Common myeloid progenitor, CD34-positive (primary cell): ENCODE results near the gene EPHB3.
A peak's percentile ranks its signal among the peaks of the same experiment; 100 is the strongest.

Experiments used
- CTCF ChIA-PET: fragments of 350-600 bp; sonication (Branson Sonifier 250); formaldehyde crosslinking; loops from one replicate; lab custom pipeline; 2021; ENCODE audit warnings: antibody characterized with exemption; lab: Charles Lee
- POLR2A ChIA-PET: fragments of 350-600 bp; sonication (Branson Sonifier 250); formaldehyde crosslinking; loops from one replicate; lab custom pipeline; 2021; ENCODE audit warnings: antibody characterized with exemption; lab: Charles Lee
- DNase-seq, 3 donors: peaks; one replicate each; pipeline versions ENCODE4 v3.0.0 to v3.0.0-alpha.2; 2013
- H3K27ac ChIP-seq, 2 experiments: 1 replicate in 1 of 2; 2 replicates in 1 of 2; pipeline ENCODE4 v1.7.0; 2013; ENCODE audit warnings: inconsistent platforms in 2 of 2, low read length in 2 of 2, mild to moderate bottlenecking in 2 of 2, low read depth in 1 of 2, moderate library complexity in 1 of 2; ENCODE audit not compliant: severe bottlenecking in 2 of 2, insufficient read depth in 1 of 2, poor library complexity in 1 of 2
- H3K27me3 ChIP-seq, 5 experiments: replicated peaks in 2 of 5; 1 replicate in 3 of 5; 2 replicates in 2 of 5; pipeline versions ENCODE4 v1.6.1 to v1.7.0; 2013; ENCODE audit warnings: low read length in 4 of 5, mild to moderate bottlenecking in 2 of 5, moderate library complexity in 2 of 5, inconsistent platforms in 1 of 5; ENCODE audit not compliant: insufficient read depth in 5 of 5, control insufficient read depth in 4 of 5
- H3K36me3 ChIP-seq, 4 experiments: 1 replicate in 2 of 4; 2 replicates in 2 of 4; pipeline versions ENCODE4 v1.6.1 to v1.7.0; 2013; ENCODE audit warnings: low read length in 3 of 4, control low read depth in 1 of 4, mild to moderate bottlenecking in 1 of 4; ENCODE audit not compliant: control insufficient read depth in 4 of 4, insufficient read depth in 4 of 4
- H3K4me1 ChIP-seq, 4 experiments: 1 replicate in 3 of 4; 2 replicates in 1 of 4; pipeline versions ENCODE4 v1.6.1 to v1.7.1; 2013; ENCODE audit warnings: low read length in 3 of 4, mild to moderate bottlenecking in 3 of 4, control low read depth in 1 of 4, inconsistent platforms in 1 of 4, moderate library complexity in 1 of 4; ENCODE audit not compliant: control insufficient read depth in 4 of 4, insufficient read depth in 4 of 4; ENCODE audit errors: control extremely low read depth in 1 of 4
- H3K4me3 ChIP-seq, 7 experiments: 1 replicate in 4 of 7; 2 replicates in 3 of 7; pipeline versions ENCODE4 v1.5.1 to v1.7.0; 2013; ENCODE audit warnings: mild to moderate bottlenecking in 7 of 7, low read length in 6 of 7, moderate library complexity in 6 of 7, inconsistent platforms in 2 of 7, low read depth in 2 of 7, control low read depth in 1 of 7; ENCODE audit not compliant: insufficient read depth in 4 of 7, control insufficient read depth in 1 of 7; ENCODE audit errors: extremely low read depth in 1 of 7
- H3K9me3 ChIP-seq, 5 experiments: 1 replicate in 4 of 5; 2 replicates in 1 of 5; pipeline versions ENCODE4 v1.6.1 to v1.7.1; 2013; ENCODE audit warnings: low read length in 4 of 5, mild to moderate bottlenecking in 2 of 5, inconsistent platforms in 1 of 5, low read depth in 1 of 5, moderate library complexity in 1 of 5; ENCODE audit not compliant: control insufficient read depth in 4 of 5, insufficient read depth in 2 of 5; ENCODE audit errors: control extremely low read depth in 1 of 5
- WGBS: methylation state at CpG from one replicate; pipeline ENCODE4 v1.1.5; 2013; ENCODE audit not compliant: insufficient coverage; 5-methylcytosine and 5-hydroxymethylcytosine counted together

The EPHB3 gene

DNA sequence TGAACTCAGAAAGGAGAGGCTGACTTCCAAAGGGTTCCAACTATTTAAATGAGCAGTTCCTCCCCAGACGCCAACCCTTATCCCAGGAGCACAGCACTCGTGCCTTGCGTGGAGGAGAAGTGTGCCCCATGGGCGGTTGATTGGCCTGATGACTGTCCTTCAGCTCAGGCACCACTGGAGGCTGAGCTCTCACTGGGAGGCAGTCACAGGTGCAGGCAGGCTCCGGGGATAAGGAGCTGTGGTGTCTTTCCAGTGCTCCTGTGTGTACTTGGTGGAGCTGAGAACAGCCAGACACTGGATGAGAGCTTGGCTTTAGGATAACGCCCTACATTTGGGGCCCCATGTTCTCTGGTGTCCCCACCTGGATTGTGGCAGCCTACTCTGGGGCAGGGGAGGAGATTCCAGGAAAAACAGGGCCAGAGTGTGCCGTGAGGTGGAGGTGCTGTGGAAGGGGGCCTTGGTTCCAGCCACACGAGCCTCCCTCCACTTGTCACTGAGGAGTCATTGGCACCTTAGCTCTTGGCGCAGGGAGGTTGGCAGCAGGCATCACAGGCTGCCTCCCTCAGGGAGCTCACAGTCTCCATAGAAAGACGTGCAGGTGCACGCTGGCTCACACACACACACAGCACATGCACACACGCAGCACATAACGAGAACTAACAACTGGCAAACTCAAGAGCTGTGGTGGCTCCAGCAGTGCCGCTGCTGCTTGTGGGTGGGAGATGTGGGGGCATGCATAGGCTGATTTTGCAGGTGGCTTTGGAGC is 22.7 kb upstream of the EPHB3 start:
- POLR2A ChIA-PET, result no interaction called here
- WGBS, result 94% methylated on average over 12 of the region's 14 CpGs

DNA sequence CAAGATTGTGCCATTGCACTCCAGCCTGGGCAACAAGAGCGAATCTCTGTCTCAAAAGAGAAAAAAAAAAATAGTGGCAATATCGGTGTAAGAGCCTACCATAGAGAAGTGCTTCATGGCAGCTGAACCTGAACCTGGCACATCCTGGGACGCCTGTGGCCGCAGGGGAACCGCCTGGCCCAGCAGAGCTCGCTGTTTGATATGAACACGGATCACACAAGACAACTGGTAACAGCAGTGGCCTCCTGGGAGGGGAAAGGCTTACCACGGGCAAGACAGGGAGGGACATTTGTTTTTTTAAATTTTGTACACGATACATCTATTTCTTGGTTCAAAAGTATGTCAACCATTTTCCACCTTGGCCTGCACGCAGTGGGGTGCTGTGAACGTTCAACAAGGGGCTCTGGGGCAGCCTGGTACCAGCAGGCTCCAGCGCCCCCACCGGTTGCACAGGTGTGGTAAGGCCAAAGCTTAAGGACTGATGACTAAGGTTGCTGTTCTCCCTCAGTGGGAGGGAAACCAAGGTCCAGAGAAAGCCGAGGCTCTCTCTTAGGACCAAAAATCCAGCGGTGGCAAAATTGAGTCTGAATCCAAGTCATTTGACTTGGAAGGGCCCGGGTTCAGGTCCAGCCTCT is 21.7 kb upstream of the EPHB3 start:
- Histone ChIP-seq H3K27me3 (peaks cover 0 to 8% (median 3%) of the 10 kb centered on the region in 5 experiments), H3K27ac (no peak overlapping the region), H3K36me3 (no peaks in the 10 kb centered on the region), H3K4me3 (no peak overlapping the region), H3K4me1 (peaks cover 0 to 5% (median 3%) of the 10 kb centered on the region in 4 experiments), H3K9me3 (no peaks in the 10 kb centered on the region)
- DNase-seq, result no peak
- ChIA-PET POLR2A (no interaction called here), CTCF (interaction anchor here (0.6 to 13.8 kb wide), 12 partner anchors 10 to 336 kb away, joined by 3 to 368 read pairs (median 3); partner anchors contain the start of gene THPO)
- 94% methylated on average over 15 of the region's 16 CpGs for WGBS

More for the DNA sequence above, 22.7 kb upstream of the EPHB3 start:
- H3K4me1 ChIP-seq, result peaks cover 0 to 2% (median 1%) of the 10 kb centered on the region in 4 experiments
- CTCF ChIA-PET, result interaction anchor here (0.6 to 13.8 kb wide), 13 partner anchors 9 to 335 kb away, joined by 3 to 368 read pairs (median 6); partner anchors contain the start of gene THPO
- H3K4me3 ChIP-seq, result no peak overlapping the region
- DNase-seq, result no peak
- no peak overlapping the region for H3K27ac ChIP-seq
- H3K9me3 ChIP-seq, result no peaks in the 10 kb centered on the region
- H3K36me3 ChIP-seq, result no peaks in the 10 kb centered on the region
- peaks cover 0 to 7% (median 3%) of the 10 kb centered on the region in 5 experiments for H3K27me3 ChIP-seq

DNA sequence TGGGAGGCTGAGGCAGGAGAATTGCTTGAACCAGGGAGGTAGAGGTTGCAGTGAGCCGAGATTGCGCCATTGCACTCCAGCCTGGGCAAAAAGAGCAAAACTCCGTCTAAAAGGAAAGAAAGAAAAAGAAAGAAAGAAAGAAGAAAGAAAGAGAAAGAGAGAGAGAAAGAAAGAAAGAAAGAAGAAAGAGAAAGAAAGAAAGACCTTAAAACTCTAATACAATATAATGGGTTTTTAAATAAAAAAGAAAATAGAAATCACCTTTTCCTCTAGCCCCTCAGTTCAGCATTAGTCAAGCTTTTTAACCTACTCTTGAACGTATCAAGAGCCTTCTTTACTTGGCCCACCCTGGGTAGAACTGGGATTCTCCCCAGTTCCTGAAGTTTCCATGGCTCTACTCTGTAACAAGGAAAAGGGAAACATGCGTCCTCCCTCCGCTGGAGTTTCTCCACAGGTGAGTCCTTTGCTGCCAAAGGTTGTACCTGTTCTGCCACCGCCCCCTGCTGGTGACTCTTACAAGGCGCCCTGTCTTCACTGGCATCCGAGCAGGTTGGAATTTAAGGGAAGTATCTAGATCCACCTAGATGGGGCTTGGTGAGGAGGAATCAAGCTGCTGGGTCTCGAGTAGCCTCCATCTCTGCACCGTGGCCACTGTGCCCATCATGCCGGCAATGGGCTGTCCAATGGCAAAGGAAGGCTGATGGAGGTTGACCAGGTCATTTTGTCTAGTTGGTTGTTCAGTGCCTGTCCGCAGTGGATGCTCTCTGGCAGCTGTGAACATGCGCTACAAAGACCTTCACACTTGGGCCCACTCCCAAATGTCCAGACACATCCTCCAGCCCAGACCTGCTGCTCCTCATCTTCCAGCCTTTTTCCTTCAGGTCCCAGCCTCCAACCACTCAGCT is 20.6 kb upstream of the EPHB3 start:
- ChIA-PET POLR2A (interaction anchor here (0.6 kb wide), 2 partner anchors 71 to 130 kb away, joined by 3 read pairs; no protein-coding TSS in a partner anchor), CTCF (interaction anchor here (0.6 to 13.8 kb wide), 25 partner anchors 9 to 238 kb away, joined by 3 to 368 read pairs (median 5); partner anchors contain the start of genes CLCN2, EPHB3, POLR2H and THPO)
- 36% methylated on average over 11 of the region's 14 CpGs for WGBS

DNA sequence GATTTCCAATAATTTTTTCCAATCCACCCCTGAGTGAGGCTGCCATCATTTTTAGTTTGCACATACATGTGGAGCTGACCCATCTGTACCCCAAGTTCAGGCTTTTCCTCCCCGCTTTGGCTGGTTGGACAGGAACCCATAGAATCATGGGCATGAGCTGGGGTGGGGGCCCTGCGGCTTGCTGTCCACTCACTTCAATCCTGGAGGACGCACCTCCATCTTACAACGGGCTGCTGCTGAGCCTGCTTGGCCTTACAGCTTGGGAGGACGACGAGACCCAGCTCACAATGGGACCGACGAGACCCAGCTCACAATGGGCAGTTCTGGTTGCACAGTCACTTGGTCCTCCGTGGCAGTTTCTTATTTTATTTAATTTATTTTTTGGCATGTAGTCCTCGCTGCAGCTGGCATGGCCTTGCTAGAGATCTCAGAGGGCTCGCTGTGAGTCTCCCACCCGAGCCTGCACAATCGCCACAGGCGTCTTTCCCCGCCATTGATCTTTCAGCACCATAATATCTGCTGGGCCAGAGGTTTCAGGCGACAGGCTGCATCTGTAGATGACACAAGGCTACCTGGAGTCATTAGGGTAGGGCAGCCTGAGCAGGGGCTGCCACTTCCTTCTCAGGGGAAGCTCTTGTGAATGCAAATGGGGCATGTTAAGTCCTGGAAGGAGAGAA is 19.6 kb upstream of the EPHB3 start:
- peaks cover 0 to 8% (median 3%) of the 10 kb centered on the region in 5 experiments for H3K27me3 ChIP-seq
- 91% methylated on average over 14 of the region's 16 CpGs for WGBS
- H3K4me1 ChIP-seq, result peaks cover 0 to 12% (median 3%) of the 10 kb centered on the region in 4 experiments

More for the DNA sequence above, 20.6 kb upstream of the EPHB3 start:
- Histone ChIP-seq H3K36me3 (no peaks in the 10 kb centered on the region), H3K27ac (no peak overlapping the region), H3K4me3 (no peak overlapping the region), H3K9me3 (no peaks in the 10 kb centered on the region), H3K27me3 (peaks cover 0 to 8% (median 3%) of the 10 kb centered on the region in 5 experiments), H3K4me1 (peaks cover 0 to 7% (median 3%) of the 10 kb centered on the region in 4 experiments)
- DNase-seq, result peak; percentile 79 to 88 (median 87)

GRCh38 chr3:184542577-184542976 is 19.0 kb upstream of the EPHB3 start:
- Histone ChIP-seq H3K27me3 (peaks cover 0 to 8% (median 3%) of the 10 kb centered on the region in 5 experiments), H3K9me3 (no peaks in the 10 kb centered on the region), H3K4me3 (no peak overlapping the region), H3K27ac (no peak overlapping the region), H3K4me1 (peaks cover 0 to 12% (median 3%) of the 10 kb centered on the region in 4 experiments), H3K36me3 (no peaks in the 10 kb centered on the region)
- DNase-seq, result no peak
- POLR2A ChIA-PET, result no interaction called here
- WGBS, result 71% methylated on average over 3 of the region's 4 CpGs
- CTCF ChIA-PET, result interaction anchor here (0.7 to 13.8 kb wide), 23 partner anchors 9 to 716 kb away, joined by 3 to 368 read pairs (median 5); partner anchors contain the start of genes CLCN2, POLR2H and THPO

More for the DNA sequence above, 19.6 kb upstream of the EPHB3 start:
- no peaks in the 10 kb centered on the region for H3K36me3 ChIP-seq
- ChIA-PET CTCF (interaction anchor here (0.7 to 13.8 kb wide), 26 partner anchors 8 to 716 kb away, joined by 3 to 368 read pairs (median 5); partner anchors contain the start of genes CLCN2, EPHB3, POLR2H and THPO), POLR2A (interaction anchor here (0.6 kb wide), 1 partner anchor 131 kb away, joined by 3 read pairs; no protein-coding TSS in a partner anchor)
- H3K27ac ChIP-seq, result no peak overlapping the region
- H3K9me3 ChIP-seq, result no peaks in the 10 kb centered on the region
- no peak overlapping the region for H3K4me3 ChIP-seq
- no peak for DNase-seq

GRCh38 chr3:184543256-184543655 is 18.3 kb upstream of the EPHB3 start:
- CTCF ChIA-PET, result interaction anchor here (0.6 to 13.8 kb wide), 14 partner anchors 8 to 252 kb away, joined by 3 to 368 read pairs (median 4); partner anchors contain the start of gene THPO
- Histone ChIP-seq H3K4me3 (no peak overlapping the region), H3K27ac (no peak overlapping the region), H3K27me3 (peaks cover 0 to 8% (median 3%) of the 10 kb centered on the region in 5 experiments), H3K9me3 (no peaks in the 10 kb centered on the region), H3K4me1 (peaks cover 0 to 12% (median 3%) of the 10 kb centered on the region in 4 experiments), H3K36me3 (no peaks in the 10 kb centered on the region)
- DNase-seq, result no peak
- WGBS, result 92% methylated on average over 2 of the region's 6 CpGs
- POLR2A ChIA-PET, result no interaction called here
